Measurements from ENCODE around the gene GRPEL1.
A peak's percentile ranks its signal among the peaks of the same experiment; 100 is the strongest.
"Not testable (repeated sequence)": the region's sequence is repeated elsewhere in the genome, so short reads cannot be mapped to it uniquely, and the experiment has no call there.

Gene GRPEL1

GRCh38 chr4:7089213-7089986 lies 21.5 kb upstream of the GRPEL1 start:
- DNase-seq = no peak

DNA sequence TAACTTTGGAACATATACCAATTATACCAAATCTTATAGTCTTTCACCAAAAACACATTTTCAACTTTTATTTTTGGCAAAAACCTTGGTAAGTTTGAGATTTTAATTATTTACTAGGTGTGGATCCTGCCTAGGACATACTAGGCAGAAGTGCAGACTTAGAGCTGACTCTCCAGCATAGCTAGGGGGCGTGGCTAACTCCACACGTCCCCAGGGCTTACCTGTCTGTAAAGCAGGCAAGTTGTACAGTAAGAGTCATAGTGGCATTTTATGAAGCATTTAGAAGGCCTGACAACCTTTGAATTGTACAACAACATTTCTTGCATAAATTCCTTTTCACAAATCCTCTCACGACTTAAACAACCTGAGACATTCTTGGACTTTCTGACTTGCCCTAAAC lies 19.2 kb upstream of the GRPEL1 start:
- no peak for DNase-seq

DNA sequence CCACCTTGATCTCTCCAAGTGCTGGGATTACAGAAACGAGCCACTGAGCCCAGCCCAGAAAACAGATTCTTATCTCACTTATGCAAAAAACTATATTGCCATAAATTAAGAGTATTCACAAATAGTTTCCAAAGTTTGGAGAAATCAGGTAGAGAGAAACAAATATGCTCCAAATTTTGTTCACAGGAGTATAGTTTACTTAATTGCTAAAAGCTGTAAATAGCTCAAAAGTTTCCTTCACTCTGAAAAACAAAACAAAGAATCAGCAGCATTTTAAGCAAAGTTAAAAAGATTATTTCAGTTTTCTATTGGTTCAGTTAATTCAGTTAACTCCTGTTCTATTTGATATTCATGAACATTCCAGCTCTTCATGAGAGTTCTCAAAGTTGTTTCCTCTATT lies 18.5 kb upstream of the GRPEL1 start:
- DNase-seq = no peak

- not testable (repeated sequence) for DNase-seq
These were observed 16.7 kb upstream of the GRPEL1 start for GRCh38 chr4:7084564-7084961.

DNA sequence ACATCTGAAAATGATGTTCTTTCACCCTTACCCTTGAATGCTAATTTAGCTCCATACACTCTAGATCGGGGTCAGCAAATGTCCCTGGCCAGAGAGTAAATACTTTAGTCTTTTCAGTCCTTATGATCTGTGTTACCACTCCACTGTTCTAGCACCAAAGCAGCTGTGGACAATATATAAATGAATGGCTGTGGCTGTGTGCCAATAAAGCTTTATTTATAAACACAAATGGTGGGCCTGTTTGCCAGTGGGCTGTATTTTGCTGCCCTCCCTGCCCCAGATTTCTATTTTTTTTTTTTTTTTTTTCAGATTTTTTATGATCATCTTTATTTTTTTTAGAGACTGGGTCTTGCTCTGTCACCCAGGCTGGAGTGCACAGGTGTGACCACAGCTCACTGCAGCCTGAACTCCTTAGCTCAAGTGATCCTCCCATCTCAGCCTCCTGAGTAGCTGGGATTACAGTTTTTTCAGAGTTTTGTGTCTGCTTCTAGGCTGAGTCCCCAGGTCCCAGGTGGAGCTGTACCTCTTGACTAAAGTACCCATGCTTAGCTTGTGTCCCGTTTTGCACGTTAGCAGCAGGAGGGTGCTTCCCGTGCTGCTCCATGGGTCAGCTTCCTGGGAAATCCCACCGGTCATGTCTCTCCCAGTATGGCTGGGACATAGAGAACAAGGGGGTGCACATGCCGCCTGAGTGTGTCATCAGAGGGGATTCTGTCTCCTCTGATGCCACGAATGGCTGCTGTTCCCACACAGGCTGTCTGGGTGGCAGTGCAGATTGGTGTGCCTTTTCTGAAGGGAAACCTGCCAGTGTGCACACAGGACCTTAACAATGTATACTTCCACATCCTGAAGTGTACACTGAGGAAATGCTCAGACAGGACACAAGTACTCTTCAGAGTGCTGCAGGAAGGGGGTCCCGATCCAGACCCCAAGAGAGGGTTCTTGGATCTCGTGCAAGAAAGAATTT lies 16.0 kb upstream of the GRPEL1 start:
- DNase-seq = no peak

- not testable (repeated sequence) for DNase-seq
These were observed 12.0 kb upstream of the GRPEL1 start for GRCh38 chr4:7079909-7080308.

DNA sequence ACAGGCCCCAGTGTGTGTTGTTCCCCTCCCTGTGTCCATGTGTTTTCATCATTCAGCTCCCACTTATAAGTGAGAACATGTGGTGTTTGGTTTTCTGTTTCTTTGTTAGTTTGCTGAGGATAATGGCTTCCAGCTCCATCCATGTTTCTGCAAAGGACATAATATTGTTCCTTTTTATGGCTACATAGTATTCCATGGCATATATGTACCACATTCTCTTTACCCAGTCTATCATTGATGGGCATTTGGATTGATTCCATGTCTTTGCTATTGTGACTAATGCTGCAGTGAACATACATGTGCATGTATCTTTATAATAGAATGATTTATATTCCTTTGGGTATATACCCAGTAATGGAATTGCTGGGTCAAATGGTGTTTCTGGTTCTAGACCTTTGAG lies 11.6 kb upstream of the GRPEL1 start:
- not testable (repeated sequence) for DNase-seq

DNA sequence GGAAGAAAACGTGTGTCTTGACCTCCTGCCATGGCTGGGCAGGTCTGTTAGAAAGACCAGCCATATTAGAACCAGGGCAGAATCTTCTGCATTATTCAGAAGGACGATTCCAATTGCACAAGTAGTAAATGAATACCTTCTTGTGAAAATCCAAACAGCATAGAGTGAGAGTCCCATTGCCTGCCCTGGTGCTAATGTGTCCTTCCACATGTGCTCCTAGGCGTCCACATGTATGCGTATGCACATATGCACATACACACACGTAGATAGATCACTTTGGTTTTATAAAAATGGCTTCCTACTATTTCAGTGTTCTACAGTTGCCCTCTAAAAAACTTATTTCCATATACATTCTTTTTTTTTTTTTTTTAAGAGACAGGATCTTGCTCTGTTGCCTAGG lies 10.2 kb upstream of the GRPEL1 start:
- DNase-seq = no peak

DNA sequence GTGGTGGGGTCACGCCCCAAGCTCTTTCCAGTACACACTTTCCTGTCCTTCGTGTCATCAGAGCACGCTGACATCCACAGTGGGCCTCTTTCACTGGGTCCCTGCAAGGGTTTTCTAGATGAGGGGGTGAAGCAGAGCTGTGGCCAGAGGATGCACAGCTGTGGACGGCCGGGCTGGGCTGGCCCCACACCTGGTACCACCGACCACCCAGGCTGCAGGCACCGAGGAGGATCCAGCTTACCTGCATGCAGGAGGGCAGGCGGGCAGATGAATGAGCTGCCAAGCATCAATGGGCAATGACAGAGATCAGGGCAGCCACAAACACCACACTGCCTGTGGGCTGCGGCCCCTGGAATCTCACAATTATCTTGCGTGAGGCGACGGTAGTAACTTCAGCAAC lies 9.5 kb upstream of the GRPEL1 start:
- DNase-seq = no peak

- DNase-seq = no peak
These were observed 8.8 kb upstream of the GRPEL1 start for GRCh38 chr4:7076696-7077082.

DNA sequence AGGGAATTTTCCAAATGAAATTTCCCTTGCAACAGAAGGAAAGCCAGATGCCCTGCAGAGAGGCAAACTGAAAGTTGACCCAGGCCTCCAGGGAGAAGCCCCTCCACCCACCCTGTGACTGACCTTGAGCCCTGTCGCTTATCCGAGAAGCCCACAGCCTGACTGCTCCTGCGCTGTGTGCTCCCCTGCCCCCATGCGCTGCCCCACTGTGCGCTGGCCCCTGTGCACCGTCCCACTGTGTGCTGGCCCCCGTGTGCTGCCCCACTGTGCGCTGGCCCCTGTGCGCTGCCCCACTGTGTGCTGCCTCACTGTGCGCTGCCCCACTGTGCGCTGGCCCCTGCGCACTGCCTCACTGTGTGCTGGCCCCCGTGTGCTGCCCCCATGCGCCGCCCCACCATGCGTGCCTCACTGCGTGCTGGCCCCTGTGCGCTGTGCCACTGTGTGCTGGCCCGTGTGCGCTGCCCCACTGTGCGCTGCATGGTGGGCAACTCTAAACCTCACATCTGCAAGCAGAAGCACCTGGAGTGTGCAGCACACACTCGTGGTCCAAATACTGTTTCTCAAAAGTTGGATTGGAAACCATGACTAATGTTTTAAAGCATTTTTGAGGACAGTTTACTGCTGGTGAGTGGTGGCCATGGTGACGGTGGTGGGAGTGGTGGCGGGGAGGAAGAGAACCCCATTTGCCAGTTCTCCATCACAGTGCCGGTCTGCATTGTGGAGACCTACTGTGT lies 8.3 kb upstream of the GRPEL1 start:
- no peak for DNase-seq

DNA sequence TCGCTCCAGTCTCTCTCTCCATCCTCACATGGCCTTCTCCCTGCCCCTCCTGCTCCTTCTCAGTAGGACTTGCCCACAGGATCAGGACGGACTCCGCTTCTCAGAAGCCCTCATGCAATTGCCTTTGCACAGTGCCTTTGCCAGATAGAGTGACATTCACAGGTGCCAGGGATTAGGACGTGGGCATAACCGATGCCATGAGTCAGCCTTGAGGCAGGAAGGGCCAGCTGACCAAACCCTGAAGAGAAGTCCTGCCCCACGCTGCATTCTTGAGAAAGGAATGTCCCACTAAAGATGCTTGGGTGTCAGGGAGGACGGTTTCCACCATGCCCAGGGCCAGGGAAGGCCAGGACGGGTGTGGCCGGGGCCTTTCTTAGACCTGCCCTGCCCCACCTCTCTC lies 6.6 kb upstream of the GRPEL1 start:
- DNase-seq = no peak

- DNase-seq = no peak
These were observed 5.9 kb upstream of the GRPEL1 start for GRCh38 chr4:7073526-7074390.

DNA sequence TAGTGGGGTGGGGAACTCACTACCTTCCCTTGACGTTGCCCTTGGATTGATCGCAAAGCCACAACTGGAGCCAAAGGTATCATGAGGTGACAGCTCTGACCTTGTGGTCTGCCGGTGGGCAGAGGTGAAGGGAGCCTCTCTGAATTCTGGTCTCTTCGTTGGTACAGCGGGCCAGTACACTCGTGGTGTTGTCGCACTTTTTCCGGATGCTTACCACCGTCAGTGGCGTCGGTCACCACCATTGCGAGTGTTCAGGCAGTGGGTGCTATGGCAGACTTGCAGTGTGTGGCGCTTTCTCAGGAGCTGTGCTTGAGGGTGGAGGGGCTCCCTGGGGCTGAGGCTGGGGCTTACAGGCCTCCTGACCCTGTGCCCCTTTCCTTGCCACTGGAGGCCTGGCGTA lies 5.2 kb upstream of the GRPEL1 start:
- DNase-seq = no peak

- DNase-seq = peak; percentile 88
These were observed 3.1 kb upstream of the GRPEL1 start for GRCh38 chr4:7070729-7071511.

DNA sequence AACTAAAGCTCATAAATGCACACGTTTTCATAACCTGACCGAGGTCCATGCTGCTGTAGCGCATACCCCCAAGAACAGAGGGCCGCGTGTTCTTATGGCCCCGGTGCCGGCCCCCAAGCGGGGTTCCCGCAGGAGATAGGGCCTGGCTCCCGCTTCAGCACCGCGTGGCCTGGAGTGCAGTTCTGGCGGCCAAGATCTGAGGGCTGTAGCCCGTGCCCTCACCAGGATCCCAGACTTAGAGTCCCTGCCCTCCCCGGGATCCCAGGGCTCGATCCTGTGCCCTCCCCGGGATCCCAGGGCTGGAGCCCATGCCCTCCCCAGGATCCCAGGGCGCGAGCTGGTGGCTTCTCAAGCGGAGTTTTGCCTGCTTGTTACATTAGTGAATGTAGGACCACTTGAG lies 1.0 kb upstream of the GRPEL1 start:
- no peak for DNase-seq

DNA sequence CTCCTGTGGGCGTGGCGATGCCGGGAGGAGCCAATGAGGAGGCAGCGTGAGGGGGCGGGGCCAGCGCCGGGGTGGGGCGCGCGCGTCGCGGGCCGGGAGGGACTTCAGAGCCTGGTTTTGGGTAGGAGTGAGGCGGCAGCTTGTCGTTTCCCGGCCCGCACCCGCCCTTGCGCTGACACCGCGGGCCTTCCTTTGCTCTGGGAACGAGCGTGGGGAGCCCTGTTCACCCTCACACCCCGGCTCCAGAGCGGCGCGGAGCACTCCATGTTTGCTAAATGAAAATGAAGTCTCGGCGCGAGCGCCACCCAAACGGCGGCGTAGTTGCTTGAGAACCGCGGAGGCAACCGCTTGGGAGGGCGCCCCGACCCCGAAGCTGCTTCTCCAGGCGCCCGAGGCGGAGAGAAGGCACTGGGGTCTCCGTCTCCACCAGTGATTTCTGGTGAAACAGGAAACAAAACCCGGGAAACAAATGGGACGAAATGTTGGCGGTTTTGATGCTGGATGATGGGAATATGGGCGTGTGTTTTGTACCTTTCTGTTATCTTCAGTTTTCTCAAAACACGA lies 497 bp upstream of the GRPEL1 start:
- DNase-seq = no peak

- no peak for DNase-seq
These were observed 775 bp downstream of the GRPEL1 start for GRCh38 chr4:7067126-7067451.

GRCh38 chr4:7066493-7066892 lies 1.4 kb downstream of the GRPEL1 start:
- no peak for DNase-seq

DNA sequence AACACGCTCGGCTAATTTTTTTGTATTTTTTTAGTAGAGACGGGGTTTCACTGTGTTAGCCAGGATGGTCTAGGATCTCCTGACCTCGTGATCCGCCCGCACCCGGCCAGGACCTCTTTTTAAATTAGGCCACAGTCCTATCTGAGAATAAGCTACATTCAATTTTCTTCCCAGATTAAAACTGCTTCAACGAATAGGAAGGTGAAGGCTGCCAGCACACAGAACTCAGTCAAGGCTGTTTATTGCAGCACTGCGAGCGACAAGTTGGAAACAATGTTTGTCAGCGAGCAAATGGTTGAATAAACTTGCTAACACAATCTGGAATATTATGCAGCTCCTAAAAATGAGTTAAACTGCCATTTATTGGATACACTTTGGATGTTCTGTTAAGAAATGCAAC lies 1.9 kb downstream of the GRPEL1 start:
- DNase-seq = no peak

DNA sequence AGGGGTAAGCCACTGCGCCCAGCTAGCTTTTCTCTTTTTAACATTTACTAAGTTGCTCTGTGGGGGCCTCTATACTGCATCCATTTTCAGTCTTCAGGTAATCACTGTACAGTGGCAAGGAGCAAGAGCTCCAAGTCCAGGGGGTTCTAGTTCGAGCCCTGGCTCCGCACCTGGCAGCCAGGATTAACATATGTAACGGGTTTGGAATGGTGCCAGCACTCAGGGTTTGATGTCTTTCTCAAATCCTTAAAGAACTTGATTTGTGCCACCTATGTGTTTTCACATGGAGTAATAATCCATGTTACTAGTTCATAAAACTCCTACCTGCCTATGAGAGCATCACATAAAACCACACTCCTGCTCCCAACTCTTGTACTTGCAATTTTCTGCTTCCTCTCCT lies 4.5 kb downstream of the GRPEL1 start:
- no peak for DNase-seq
